HL-60 (cell line): ENCODE measurements around the gene FUT3.
"Not testable (repeated sequence)": the region's sequence is repeated elsewhere in the genome, so short reads cannot be mapped to it uniquely, and the experiment has no call there.

Experiments used
- DNase-seq, 2 experiments: peaks; one replicate each; pipeline ENCODE4 v3.0.0-alpha.2; 2010 to 2020; ENCODE audit warnings: low read depth in 1 of 2, low spot score in 1 of 2
- H3K27ac ChIP-seq: fragments of 250-450 bp; sonication (Bioruptor Pico); replicated peaks from 2 replicates; pipeline ENCODE4 v1.5.1; 2020; ENCODE audit warnings: mild to moderate bottlenecking, moderate library complexity
- H3K27me3 ChIP-seq: fragments of 250-450 bp; sonication (Bioruptor Pico); 2 replicates; pipeline ENCODE4 v1.5.1; 2021; ENCODE audit warnings: mild to moderate bottlenecking, moderate library complexity; ENCODE audit not compliant: insufficient read depth, poor library complexity, severe bottlenecking
- H3K4me3 ChIP-seq: replicated peaks from 2 replicates; pipeline ENCODE4 v1.5.1; 2011; ENCODE audit warnings: mild to moderate bottlenecking, control low read depth, low read length; ENCODE audit not compliant: insufficient read depth
- GABPA ChIP-seq: IDR thresholded peaks from 2 replicates; pipeline ENCODE4 v1.6.1; 2012; ENCODE audit warnings: low read depth
- POLR2AphosphoS5 ChIP-seq: IDR thresholded peaks from 2 replicates; pipeline ENCODE4 v1.6.1; 2012; ENCODE audit warnings: low read depth
- SPI1 ChIP-seq: IDR thresholded peaks from 2 replicates; pipeline ENCODE4 v1.6.1; 2012; ENCODE audit warnings: low read depth, mild to moderate bottlenecking, borderline replicate concordance
- TF ChIP-seq, protein P1 (sequence below): IDR thresholded peaks from 2 replicates; pipeline ENCODE4 v1.6.1; 2012; ENCODE audit warnings: low read depth; ENCODE audit not compliant: insufficient replicate concordance
- TF ChIP-seq, protein P2 (sequence below): IDR thresholded peaks from one replicate; pipeline ENCODE4 v1.5.1; 2011; ENCODE audit warnings: low read length, control low read depth, inconsistent platforms; ENCODE audit not compliant: insufficient read depth

The FUT3 gene

DNA sequence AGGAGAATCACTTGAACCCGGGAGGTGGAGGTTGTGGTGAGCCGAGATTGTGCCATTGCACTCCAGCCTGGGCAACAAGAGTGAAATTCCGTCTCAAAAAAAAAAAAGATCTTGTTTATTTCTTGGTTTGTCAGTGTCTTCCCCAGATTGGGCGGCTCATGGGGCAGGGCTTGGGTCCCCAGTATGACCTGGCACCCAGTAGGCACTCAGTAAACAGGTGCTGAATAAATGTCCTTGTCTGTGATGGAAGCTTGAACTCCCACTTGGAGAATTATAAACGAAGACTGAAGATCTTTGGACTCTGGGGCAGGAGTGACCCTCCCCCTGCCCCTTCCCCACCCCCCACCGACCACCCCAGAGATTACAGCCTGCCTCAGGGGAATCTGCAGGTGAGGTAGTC lies 28.9 kb upstream of the FUT3 start:
- no peak for DNase-seq
- H3K4me3 ChIP-seq = no peak overlapping the region
- H3K27ac ChIP-seq = no peak overlapping the region
- peaks cover 2% of the 10 kb centered on the region for H3K27me3 ChIP-seq
- TF ChIP-seq SPI1 = no peak
- TF ChIP-seq, protein P1, sequence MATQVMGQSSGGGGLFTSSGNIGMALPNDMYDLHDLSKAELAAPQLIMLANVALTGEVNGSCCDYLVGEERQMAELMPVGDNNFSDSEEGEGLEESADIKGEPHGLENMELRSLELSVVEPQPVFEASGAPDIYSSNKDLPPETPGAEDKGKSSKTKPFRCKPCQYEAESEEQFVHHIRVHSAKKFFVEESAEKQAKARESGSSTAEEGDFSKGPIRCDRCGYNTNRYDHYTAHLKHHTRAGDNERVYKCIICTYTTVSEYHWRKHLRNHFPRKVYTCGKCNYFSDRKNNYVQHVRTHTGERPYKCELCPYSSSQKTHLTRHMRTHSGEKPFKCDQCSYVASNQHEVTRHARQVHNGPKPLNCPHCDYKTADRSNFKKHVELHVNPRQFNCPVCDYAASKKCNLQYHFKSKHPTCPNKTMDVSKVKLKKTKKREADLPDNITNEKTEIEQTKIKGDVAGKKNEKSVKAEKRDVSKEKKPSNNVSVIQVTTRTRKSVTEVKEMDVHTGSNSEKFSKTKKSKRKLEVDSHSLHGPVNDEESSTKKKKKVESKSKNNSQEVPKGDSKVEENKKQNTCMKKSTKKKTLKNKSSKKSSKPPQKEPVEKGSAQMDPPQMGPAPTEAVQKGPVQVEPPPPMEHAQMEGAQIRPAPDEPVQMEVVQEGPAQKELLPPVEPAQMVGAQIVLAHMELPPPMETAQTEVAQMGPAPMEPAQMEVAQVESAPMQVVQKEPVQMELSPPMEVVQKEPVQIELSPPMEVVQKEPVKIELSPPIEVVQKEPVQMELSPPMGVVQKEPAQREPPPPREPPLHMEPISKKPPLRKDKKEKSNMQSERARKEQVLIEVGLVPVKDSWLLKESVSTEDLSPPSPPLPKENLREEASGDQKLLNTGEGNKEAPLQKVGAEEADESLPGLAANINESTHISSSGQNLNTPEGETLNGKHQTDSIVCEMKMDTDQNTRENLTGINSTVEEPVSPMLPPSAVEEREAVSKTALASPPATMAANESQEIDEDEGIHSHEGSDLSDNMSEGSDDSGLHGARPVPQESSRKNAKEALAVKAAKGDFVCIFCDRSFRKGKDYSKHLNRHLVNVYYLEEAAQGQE = no peak
- TF ChIP-seq POLR2AphosphoS5 = no peak
- no peak for TF ChIP-seq GABPA
- TF ChIP-seq, protein P2, sequence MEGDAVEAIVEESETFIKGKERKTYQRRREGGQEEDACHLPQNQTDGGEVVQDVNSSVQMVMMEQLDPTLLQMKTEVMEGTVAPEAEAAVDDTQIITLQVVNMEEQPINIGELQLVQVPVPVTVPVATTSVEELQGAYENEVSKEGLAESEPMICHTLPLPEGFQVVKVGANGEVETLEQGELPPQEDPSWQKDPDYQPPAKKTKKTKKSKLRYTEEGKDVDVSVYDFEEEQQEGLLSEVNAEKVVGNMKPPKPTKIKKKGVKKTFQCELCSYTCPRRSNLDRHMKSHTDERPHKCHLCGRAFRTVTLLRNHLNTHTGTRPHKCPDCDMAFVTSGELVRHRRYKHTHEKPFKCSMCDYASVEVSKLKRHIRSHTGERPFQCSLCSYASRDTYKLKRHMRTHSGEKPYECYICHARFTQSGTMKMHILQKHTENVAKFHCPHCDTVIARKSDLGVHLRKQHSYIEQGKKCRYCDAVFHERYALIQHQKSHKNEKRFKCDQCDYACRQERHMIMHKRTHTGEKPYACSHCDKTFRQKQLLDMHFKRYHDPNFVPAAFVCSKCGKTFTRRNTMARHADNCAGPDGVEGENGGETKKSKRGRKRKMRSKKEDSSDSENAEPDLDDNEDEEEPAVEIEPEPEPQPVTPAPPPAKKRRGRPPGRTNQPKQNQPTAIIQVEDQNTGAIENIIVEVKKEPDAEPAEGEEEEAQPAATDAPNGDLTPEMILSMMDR = no peak

DNA sequence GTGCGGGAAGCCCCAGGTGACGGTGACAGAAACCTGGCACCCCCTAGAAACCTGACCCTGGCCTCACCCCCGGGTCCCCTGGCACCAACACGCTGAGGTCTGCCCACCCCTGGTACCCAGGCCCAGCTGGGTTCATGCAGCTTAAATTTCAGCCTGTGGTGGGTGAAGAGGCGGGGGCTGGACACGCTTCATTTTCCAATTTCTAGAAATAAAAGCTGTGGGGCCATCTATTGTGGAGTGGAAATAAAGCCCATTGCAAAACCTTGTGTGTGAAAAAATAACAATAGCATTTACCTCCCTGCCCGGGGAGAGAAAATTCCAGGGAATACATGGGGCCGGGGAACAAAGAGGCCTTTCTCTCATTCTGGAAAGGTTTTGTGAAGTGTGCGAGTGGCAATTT lies 26.6 kb upstream of the FUT3 start:
- H3K4me3 ChIP-seq = no peak overlapping the region
- H3K27ac ChIP-seq = no peak overlapping the region
- H3K27me3 ChIP-seq = peaks cover 2% of the 10 kb centered on the region
- DNase-seq = no peak
- TF ChIP-seq, protein P1 = no peak

DNA sequence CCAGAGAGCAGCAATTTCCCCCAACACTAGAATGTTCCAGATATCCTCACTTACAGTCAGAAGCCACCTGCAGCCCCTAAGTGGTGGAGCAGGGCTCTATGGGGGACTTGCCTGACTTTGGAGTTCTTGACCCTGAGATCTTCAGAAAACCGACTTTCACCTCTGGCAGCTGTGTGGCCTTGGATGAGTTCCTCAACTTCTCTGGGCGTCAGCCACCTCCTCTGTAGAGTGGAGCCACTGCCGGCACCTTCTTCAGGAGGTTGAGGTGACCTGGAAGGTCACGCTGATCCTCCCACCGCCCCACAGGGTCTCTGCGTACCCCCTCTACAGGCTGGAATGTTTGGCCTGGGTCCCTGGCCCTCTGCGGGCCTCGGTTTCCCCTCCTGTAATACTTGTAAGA lies 26.2 kb upstream of the FUT3 start:
- TF ChIP-seq GABPA = no peak
- TF ChIP-seq, protein P1 = no peak
- no peak for TF ChIP-seq SPI1
- no peak for TF ChIP-seq POLR2AphosphoS5
- TF ChIP-seq, protein P2 = no peak
- no peak overlapping the region for H3K4me3 ChIP-seq
- no peak overlapping the region for H3K27ac ChIP-seq
- peaks cover 2% of the 10 kb centered on the region for H3K27me3 ChIP-seq
- DNase-seq = no peak

DNA sequence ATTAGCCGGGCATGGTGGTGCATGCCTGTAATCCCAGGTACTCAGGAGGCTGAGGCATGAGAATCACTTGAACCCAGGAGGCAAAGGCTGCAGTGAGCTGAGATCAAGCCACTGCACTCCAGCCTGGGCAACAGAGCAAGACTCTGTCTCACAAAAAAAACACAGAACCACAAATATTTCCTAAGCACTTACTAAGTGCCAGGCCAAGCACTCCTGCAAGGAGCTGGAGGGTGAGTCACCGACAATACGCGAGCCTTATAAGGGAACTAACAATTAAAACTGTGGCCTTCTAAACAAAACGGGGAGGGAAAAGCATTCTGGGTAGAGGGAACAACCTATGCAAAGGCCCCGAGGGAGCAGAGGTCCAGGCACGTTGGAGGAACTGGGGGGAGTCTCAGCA lies 23.2 kb upstream of the FUT3 start:
- DNase-seq = peak; percentile 36 to 55
- not testable (repeated sequence) for H3K27me3 ChIP-seq, H3K27ac ChIP-seq, H3K4me3 ChIP-seq
